H1 (cell line): ENCODE measurements around the gene UMOD. TPM values are rescaled to one million over a fixed set of nuclear protein-coding genes. Genes with fewer than 3 reads are reported as not detected.

Source experiments
- polyA plus RNA-seq, 7 experiments: library from polyadenylated mRNA; depleted of rRNA in 3 of 7; stranded (reverse) in 5 of 7; unstranded in 2 of 7; fragments of >200 nt in 5 of 7; fragments of 200-250 nt in 2 of 7; gene quantifications; 1 replicate in 5 of 7; 2 replicates in 1 of 7; 4 replicates in 1 of 7; pipeline versions ENCODE4 v1.2.1 to v1.2.3, GENCODE V29; 2011 to 2013; ENCODE audit warnings: missing spikeins in 2 of 7, mixed read lengths in 2 of 7
- total RNA-seq: library from RNA; stranded (reverse); fragmentation: NEBNext Ultra II Directional; extraction: Animal tissue kit (Norgen Biotek cat#: 25700); gene quantifications from 2 replicates; pipeline ENCODE4 v1.2.1, GENCODE V29; 2021
- TF ChIP-seq, protein P1 (sequence below), 3 experiments: IDR thresholded peaks; 1 replicate in 2 of 3; 2 replicates in 1 of 3; pipeline versions ENCODE4 v1.5.1 to v1.6.1; 2011; ENCODE audit warnings: low read length in 3 of 3, mild to moderate bottlenecking in 3 of 3, inconsistent platforms in 2 of 3, low read depth in 1 of 3, moderate library complexity in 1 of 3; ENCODE audit not compliant: insufficient read depth in 1 of 3; ENCODE audit errors: control extremely low read depth in 1 of 3

The UMOD gene
- total and polyA plus RNA-seq, 2 of the 8 experiments (the other 6 are each of a cell fraction or from before 2014, with no cell fraction given): not detected

DNA sequence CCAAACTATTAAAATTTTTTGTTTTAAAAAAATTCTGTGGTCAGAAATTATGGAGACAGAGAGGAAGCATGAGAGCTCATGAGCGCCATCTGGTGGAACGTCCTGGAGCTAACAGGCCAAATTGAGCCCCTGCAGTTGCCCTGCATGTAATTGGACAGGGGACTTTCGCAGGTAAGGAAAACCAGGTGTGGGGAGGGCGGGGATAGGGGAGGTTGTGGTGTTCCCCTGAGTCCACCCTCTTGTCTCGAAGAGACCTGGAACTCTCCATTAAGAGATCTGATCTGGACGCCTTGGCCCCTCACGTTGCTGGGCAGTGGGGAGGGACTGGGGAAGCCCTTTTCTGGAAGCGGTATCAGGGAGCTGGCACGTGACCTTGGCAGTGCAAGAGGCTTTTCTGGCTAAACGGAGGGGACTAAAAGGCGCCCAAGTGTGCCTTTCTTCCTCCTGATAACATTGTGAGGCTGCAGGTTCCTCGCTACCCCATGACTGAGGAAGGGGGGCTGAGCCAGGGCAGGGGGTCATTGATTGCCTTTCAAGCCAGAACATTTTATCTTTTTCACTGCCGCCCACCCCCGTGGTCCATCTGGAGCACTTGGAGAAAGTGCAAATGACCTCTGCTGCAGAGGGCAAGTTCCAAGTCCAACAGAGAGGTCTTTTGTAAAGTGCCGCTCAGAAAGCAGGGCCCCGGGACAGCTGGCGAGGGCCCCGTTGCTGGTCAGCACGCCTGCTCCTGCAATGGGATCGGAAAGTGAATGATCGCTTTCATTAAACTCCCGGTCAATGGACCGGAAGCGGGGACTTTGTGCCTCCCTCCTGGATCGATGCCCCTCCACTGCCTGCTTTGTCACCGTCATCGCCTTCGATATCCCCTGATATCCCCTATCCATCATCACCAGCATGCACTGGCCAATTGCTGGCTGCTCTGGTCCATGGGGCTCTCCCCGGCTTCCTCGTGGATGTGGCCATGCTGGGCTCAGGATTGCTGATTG, 33.6 kb upstream of the UMOD start (continued):
- TF ChIP-seq, protein P1, sequence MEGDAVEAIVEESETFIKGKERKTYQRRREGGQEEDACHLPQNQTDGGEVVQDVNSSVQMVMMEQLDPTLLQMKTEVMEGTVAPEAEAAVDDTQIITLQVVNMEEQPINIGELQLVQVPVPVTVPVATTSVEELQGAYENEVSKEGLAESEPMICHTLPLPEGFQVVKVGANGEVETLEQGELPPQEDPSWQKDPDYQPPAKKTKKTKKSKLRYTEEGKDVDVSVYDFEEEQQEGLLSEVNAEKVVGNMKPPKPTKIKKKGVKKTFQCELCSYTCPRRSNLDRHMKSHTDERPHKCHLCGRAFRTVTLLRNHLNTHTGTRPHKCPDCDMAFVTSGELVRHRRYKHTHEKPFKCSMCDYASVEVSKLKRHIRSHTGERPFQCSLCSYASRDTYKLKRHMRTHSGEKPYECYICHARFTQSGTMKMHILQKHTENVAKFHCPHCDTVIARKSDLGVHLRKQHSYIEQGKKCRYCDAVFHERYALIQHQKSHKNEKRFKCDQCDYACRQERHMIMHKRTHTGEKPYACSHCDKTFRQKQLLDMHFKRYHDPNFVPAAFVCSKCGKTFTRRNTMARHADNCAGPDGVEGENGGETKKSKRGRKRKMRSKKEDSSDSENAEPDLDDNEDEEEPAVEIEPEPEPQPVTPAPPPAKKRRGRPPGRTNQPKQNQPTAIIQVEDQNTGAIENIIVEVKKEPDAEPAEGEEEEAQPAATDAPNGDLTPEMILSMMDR (IDR thresholded peaks at IDR 0.05; ENCODE audit: control extremely low read depth in 1 of 3, insufficient read depth in 1 of 3, low read depth in 1 of 3, low read length in 3 of 3): peak; percentile 73 to 79 (median 75)
